Measurements from ENCODE around the gene ABCA4.

- TF ChIP-seq FOXM1 (IDR thresholded peaks at IDR 0.05; ENCODE audit: borderline replicate concordance, low read depth) (no peak), EP300 (IDR thresholded peaks at IDR 0.05; ENCODE audit: borderline replicate concordance) (no peak), TEAD4 (IDR thresholded peaks at IDR 0.05) (no peak), TCF12 (IDR thresholded peaks at IDR 0.05; ENCODE audit: low read depth) (no peak), ZBTB7A (IDR thresholded peaks at IDR 0.05; ENCODE audit: low read depth) (no peak)
These were observed 39.2 kb downstream of the ABCA4 start for GRCh38 chr1:94081566-94082344.
